Activated naive CD4-positive, alpha-beta T cell treated with Interleukin-2 at 50 U/mL for 16 hours (primary cell): ENCODE measurements around the gene IGF2BP2.
"Not testable (repeated sequence)": the region's sequence is repeated elsewhere in the genome, so short reads cannot be mapped to it uniquely, and the experiment has no call there.

Experiments
- DNase-seq: peaks from one replicate; pipeline ENCODE4 v3.0.0-alpha.2; 2020

Gene IGF2BP2

DNA sequence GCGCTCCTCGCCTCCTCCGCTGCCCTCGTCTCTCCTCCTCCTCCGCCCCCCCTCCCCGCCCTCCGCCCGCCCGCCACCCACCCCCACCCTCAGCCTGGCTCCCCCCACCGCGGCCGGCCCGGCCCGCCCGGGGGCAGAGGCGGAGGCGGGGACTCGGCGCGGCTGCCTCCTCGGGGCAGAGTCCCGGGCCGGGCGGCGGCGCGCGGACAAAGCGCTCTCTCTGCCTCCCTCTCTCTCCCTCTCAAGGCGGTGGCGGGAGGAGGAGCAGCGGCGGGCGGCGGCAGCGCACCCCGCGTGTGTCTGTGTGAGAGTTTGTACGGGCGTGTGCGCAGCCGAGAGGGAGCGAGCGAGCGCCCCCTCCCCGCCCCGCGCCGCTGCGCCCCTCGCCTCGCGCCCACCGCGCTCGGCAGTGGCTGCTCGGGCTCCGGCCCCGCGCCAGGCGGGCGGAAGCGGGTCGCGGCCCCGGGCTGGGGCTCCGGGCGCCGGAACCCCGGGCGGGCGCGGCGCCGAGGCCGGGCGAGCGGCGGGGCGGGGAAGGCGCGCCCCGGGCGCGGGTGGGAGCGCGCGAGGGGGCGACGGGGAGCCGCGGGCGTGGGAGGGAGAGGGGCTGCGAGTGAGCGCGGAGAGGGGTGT, at the start of gene IGF2BP2:
IGF2BP2 (minus strand) TSS at position 37 of the 633 bp plus-strand sequence. CDS start 82 bp downstream, outside the sequence.
- DNase-seq = peak; percentile 55

DNA sequence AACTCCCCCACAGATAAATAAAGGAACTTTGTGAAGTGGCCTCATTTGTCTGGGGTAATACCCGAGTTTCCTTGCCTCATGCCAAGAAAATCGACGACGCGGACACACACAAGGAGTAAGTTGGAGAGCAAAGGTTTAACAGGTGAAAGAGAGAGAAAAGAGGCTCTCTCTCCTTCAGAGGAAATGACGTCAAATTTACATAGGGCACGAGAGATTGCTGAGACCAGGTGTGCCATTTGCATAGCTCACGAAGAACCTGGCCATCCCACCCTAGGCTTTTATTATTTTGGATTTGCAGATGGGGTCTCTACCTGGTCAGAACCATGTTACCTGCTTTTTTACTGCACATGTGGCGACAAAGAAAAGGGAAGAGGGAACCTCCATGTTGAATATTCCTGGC, 49.3 kb upstream of the IGF2BP2 start:
- no peak for DNase-seq

DNA sequence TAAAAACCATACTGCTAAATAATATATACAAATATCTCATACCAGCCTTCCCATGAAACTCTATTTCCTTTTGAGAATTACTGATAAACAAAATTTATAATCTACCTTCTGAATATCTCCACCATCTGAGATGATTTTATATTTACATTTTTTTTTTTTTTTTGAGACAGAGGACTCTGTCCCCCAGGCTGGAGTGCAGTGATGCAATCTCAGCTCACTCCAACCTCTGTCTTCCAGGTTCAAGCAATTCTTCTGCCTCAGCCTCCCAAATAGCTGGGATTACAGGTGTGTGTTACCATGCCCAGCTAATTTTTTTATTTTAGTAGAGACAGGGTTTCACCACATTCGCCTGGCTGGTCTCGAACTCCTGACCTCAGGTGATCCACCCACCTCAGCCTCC, 42.8 kb upstream of the IGF2BP2 start:
- no peak for DNase-seq

DNA sequence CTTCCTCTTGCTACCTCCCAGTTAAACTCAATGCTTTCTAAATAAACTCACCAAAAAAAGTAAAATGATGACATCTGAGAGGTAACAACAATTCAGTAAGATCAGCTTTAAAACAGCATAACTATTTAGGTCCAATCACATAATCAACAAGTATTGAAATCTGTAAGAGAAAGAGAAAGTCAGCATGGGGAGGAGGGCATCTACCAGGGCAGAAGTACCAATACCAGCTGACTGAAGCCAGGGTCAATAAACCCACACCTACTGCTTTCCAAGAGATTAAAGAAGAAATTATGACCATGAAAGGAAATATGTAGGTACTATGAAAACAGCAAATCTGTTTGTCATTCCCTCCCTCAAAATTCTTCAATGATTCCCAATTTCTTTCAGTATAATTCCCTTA, 42.2 kb upstream of the IGF2BP2 start:
- no peak for DNase-seq

DNA sequence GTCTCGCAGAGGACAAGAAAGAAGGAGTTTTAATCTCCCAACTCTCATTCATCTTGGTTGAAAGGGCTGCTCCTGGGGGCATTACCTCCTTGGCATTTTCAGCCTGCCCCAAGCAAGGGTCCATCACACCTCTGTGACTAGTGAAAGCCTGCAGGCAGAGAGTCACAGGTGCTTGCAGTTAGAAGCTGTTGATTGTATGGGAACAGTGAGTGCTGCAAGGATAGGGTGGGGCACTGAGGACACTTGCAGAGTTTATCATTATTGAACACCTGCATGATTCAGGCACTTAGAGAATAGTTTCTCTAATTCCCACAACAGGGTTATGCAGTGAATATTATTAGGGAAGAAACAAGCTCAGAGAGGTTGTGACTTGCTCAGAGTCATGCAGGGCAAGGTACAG, 41.7 kb upstream of the IGF2BP2 start:
- DNase-seq = no peak

DNA sequence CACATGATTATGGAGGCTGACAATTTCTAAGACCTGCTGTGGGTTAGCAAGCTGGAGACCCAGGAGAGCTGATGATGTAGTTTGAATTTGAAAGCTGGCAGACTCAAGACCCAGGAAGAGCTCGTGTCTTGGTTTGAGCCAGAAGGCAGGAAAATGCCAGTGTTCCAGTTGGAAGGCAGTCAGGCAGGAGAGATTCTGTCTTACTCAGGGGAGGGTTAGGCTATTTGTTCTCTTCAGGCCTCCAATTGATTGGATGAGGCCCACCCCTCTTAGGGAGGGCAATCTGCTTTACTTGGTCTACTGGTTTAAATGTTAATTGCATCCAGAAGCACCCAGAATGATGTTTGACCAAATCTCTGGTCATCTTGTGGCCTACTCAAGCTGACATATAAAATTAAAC, 40.4 kb upstream of the IGF2BP2 start:
- DNase-seq = no peak

DNA sequence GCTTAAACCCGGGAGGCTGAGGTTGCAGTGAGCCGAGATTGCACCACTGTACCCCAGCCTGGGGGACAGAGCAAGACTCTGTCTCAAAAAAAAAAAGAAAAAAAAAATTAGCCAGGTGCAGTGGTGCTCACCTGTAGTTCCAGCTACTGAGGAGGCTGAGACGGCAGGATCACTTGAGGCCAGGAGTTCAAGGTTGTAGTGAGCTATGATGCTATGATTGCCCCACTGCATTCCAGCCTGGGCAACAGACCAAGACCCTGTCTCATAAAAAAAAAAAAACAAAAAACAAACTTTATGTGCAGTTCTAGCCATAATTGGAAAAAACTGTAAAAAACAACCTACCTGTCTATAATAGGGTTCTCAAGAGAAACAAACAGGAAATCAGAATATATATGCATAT, 39.9 kb upstream of the IGF2BP2 start:
- no peak for DNase-seq

DNA sequence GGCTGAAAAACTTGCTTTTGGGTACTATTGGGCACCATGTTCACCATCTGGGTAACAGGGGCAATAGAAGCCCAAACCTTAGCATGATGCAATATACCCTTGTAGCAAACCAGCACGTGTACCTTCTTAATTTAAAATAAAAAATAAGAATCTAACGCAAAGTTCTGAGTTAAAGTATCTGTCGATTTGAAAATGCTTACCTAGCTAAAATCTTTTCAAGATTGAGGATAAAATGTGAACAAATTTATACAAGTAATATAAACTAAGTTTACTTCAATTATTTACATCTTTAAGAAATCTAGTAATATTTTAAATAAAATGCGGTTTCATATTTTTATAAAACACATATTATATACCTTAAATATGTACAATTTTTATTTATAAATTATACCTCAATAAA, 38.1 kb upstream of the IGF2BP2 start:
- DNase-seq = no peak

DNA sequence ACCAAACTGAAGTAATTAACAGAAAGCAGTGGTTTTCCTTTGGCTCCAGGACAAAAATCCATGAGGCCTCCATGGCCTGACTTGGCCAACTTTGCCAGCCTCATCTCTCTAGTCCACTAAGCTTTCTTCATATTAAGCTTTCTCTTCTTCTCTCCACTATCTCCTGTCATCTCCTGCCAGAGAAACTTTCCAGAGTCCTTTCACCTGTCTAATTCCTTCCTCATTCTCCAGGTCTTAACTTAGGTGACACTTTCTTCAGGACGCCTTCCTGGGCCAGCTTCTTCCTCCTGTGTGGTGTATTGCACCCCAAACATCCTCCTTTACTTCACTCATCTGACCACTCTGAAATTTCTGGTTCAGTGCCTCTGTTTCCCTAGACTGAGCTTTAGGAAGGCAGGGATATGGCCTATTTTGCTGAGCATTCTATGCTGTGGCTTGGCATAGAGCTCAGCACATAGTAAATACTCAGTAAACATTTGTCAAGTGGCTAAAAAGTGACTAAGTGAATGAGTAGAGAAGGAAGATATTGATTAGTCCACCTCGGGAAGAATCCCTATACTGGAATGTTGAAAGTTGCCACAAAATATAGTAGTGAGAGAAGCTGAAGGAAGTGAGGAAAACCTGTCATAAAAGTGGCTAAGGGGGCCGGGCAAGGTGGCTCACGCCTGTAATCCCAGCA, 34.6 kb upstream of the IGF2BP2 start:
- DNase-seq = no peak

DNA sequence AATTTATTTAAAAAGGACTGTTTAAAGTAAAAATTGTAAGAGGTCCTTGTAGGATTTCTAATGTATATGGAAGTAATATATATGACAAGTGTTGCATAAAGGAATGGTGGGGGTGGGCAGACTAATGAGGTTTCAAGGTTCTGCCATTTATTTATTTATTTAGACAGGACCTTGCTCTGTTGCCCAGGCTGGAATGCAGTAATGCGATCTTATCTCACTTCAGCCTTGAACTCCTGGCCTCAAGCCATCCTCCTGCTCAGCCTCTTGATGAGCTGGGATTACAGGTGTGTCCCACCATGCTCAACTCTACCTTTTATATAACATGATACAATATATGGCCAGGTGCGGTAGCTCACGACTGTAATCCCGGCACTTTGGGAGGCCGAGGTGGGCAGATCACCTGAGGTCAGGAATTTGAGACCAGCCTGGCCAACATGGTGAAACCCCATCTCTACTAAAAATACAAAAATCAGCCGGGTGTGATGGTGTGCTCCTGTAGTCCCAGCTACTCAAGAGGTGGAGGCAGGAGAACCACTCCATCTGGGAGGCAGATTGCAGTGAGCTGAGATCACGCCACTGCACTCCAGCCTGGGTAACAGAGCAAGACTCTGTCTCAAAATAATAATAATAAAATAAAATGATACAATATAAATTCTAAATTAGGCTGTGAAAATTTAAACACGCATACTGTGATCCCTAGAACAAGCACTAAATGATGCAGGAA, 33.8 kb upstream of the IGF2BP2 start:
- no peak for DNase-seq

DNA sequence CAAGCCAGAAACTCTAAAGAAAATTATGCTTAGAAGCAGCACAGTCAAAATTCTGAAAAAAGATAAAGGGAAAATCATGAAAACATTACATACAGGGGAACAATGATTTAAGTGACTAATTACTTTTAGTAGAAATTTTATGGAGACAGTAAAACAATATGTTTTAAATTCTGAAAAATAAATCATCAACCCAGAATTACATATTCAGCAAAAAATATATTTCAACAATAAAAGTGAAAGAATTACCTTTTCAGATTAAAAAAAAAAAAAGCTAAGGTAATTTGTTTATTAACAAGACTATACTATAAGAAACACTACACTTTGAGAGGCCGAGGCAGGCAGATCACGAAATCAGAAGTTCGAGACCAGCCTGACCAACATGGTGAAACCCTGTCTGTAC, 32.4 kb upstream of the IGF2BP2 start:
- DNase-seq = no peak

DNA sequence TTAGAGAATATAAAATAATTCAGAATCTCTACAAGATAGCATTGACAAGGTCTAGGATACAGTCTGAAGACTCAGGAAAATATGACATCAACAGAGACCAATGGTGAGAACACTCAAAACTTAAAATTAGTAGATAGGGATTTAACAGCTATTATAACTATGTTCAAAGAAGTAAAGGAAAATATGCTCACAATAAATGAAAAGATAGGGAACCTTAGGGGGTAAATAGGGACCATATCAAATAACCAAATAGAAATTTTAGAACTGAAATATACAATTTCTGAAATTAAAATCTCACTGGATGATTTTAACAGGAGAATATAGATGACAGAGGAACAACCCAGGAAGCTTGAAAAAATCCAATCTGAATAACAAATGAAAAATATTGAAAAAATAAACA, 31.8 kb upstream of the IGF2BP2 start:
- no peak for DNase-seq

DNA sequence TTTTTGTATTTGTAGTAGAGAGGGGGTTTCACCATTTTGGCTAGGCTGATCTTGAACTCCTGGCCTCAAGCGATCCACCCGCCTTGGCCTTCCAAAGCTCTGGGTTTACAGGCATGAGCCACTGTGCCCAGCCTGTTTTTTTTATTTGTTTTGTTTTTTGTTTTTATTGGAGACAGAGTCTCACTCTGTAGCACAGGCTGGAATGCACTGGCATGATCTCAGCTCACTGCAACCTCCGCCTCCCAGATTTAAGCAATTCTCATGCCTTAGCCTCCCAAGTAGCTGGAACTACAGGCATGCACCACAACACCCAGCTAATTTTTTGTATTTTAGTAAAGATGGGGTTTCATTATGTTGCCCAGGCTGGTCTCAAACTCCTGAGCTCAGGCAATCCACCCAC, 28.9 kb upstream of the IGF2BP2 start:
- DNase-seq = not testable (repeated sequence)

DNA sequence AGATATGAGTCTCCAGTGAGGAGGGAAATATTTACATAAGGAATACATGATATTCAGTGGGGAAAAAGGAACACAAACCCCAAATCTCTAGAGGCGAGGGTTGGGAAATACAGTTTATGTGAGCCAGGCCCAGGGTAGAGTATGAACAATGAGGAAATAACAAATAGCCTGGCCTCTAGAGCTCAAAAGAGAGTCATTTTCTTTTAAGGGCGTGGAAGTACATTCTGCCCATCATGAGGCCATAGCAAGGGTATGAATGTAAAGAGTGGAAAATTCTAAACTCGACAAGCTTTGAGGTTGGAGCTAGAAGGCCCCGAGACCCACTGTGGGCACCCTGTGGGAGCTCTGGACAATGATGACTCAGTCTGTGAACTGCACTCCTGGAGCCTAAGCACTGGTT, 27.8 kb upstream of the IGF2BP2 start:
- no peak for DNase-seq

DNA sequence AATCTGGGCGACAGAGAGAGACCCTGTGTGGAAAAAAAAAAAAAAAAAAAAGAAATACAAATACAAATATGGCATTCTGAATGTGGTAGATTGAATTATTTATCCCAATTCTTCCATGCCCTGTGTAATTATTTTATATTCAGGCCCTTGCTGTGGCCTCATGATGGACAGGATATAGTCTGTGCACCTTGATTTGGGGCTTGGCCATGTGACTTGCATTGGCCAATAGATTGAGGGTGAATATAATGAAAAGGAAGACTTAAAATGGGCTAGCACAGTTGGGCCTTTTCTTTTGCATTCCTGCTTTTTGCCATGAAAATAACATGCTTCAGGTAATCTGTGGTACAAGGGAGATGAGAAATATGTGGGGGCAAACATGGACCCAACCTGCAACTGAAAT, 27.1 kb upstream of the IGF2BP2 start:
- DNase-seq = no peak

DNA sequence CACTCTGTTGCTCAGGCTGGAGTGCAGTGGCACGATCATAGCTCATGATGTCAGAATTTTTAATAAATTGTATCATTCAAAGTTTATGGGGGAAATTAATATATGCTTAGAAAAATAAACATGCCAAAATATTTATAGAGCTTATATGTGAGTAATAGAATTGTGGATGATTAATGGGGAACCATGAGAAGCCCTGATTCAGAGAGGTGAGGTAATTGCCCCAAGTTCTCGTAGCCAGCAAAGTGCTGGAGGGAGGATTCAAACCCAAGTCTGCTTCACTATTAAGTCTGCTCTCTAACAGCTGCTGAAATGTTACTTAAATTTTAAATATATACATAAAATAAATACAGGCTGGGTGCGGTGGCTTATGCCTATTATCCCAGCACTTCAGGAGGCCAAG, 26.2 kb upstream of the IGF2BP2 start:
- no peak for DNase-seq

DNA sequence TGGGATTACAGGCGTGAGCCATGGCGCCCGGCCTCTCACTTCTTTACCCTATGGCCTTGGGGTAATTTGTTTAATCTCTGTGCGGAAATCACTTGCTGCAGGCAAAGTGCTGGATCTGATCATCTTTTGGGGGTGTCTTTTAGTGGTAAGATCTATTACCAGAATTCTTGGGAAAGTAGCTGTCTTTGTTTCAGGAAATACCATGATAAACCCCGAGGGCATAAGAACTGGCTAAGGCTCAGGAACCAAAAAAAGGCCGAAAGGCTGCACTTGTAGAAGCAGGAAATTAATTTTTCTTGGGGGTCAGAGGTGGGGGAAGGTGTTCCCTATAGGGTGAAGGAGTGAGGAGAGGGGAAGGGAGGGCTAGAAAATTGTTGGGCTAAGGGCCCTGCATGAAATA, 22.7 kb upstream of the IGF2BP2 start:
- DNase-seq = no peak

DNA sequence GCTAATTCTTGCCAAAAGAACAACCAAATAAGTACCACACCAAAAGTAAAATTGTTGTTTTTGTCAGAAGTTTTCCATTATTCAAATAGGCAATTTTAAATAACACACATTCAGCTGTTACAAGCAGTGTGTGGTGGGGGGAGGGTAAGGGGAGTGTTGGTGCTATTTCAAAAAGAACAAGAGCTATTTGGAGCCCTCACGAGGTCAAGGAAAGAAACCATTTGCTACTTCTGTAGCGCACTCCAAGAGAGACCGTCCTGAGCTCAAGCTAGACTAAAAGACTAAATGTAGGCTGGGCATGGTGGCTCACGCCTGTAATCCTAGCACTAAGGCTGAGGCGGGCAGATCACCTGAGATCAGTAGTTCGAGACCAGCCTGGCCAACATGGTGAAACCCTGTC, 21.2 kb upstream of the IGF2BP2 start:
- no peak for DNase-seq

DNA sequence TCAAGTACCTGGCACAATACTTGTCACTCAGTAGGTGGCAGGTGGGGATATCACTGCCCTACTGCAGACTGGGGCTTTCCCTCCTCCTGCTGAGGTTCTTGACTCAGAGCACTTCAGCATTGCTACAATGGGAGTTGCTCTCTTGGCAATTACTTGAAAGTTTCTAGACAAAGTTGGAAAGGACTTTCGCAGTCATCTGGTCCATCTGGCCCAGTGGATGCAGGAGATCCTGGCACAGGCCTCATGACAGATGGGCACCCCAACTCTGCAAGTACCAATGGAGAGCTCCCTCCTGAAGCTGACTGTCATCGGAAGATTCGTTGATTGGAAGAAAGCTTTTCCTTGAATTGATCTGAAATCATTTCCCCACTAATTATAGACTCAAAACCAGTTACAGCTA, 19.2 kb upstream of the IGF2BP2 start:
- DNase-seq = no peak

DNA sequence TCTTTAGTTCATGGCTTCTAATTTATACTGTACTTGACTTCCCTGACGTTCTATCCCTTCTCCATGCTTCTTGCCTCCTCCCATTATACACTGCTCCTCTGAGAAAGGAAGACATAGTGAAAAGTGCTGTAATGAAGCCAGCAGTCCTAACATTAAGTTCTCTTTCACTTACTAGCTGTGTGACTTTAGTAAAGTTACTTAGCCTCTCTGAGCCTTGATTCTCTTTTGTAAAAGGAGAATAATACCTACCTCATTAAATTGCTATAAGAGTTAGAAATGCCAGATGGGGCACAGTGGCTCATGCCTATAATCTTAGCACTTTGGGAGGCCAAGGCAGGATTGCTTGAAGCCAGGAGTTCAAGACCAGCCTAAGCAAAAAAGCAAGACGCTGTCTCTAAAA, 18.8 kb upstream of the IGF2BP2 start:
- no peak for DNase-seq

DNA sequence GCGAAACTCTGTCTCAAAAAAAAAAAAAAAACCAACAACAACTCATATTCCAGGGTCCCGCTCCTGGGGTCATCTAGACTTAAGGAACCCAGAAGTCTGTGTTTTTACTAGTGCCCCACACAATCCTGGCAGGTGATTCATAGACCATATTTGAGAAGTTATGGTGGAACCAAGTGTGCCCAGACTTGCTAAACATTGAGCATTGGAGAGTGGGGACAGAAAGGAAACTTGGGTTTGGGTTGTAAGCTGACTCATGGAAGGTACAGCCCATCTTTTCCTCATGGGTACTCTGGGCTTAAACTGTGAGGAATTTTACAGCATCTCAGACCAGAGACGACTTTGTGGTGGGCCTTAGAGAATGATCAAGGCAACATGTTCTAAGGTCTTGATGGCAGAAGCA, 18.3 kb upstream of the IGF2BP2 start:
- no peak for DNase-seq

DNA sequence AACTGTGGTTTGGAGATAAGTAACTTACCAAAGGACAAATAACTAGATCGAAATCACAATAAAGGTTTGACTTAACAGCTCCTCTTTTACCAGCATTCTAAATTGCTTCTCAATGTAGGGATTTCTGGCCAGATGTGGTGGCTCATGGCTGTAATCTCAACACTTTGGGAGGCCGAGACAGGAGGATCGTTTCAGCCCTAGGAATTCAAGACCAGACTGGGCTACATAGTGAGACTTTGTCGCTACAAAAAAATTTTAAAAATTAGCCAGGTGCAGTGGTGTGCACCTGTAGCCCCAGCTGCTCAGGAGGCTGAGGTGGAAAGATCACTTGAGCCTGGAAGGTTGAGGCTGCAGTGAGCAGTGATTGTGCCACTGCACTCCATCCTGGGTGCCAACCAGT, 17.4 kb upstream of the IGF2BP2 start:
- no peak for DNase-seq

DNA sequence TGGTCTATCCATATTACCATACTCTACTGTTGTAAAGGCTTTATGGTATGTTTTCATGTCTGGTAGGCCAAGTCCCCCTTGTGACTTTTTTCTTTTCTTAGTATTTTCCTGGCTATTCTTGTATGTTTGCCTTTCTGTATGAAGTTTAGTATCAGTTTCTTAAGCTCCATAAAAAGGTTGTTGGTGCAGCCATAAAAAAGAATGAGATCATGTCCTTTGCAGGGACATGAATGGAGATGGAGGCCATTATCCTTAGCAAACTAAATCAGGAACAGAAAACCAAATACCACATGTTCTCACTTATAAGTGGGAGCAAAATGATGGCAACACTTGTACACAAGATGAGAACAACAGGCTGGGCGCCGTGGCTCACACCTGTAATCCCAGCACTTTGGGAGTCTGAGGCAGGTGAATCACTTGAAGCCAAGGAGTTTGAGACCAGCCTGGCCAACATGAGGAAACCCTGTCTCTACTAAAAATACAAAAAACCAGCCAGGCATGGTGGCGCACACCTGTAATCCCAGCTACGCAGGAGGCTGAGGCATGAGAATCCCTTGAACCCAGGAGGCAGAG, 13.7 kb upstream of the IGF2BP2 start:
- DNase-seq = not testable (repeated sequence)

DNA sequence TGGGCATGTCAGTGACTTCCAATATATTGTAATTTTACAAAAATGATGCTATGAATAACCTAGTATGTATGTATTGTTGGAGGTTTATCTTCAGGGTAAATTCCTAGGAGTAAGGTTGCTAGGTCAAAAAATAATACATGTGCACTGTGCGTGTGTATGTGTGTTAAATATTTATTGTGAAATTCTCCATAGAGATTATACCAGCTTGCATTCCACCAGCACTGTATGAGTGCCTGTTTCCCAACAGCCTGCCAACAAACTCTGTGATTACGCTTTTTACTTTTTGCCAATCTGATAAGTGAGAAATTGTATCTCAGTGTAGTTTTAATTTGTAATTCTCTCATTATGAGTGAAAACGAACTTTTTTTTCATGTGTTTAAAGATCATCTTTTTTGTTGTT, 12.6 kb upstream of the IGF2BP2 start:
- DNase-seq = no peak
